Panc1 (cell line): Measurements from ENCODE around the gene DCLK2. TPM values are rescaled to one million over a fixed set of nuclear protein-coding genes. Genes with fewer than 3 reads are reported as not detected.

Experiments
- ATAC-seq: fragments of 200-7000 bp; cut with Tn5 transposase; 2 replicates; pipeline ENCODE4 v1.9.1; 2020; ENCODE audit warnings: mild to moderate bottlenecking, moderate library complexity
- BruUV-seq: library from RNA; stranded (reverse); fragments of 400-500 nt; replicated peaks from 2 replicates; lab custom pipeline; 2021; lab: Mats Ljungman, UMichigan
- CTCF ChIA-PET: fragments of 300-600 bp; sonication (Branson Sonifier 250); formaldehyde crosslinking; loops from one replicate; lab custom pipeline; 2022; ENCODE audit warnings: antibody characterized with exemption; lab: Charles Lee
- POLR2A ChIA-PET: fragments of 300-600 bp; sonication (Branson Sonifier 250); formaldehyde crosslinking; loops from one replicate; lab custom pipeline; 2022; ENCODE audit warnings: antibody characterized with exemption; lab: Charles Lee
- DNase-seq: peaks from one replicate; pipeline ENCODE4 v3.0.0-alpha.2; 2010; ENCODE audit warnings: low read depth, low spot score
- H3K27ac ChIP-seq: 2 replicates; pipeline ENCODE4 v1.5.1; 2011; ENCODE audit warnings: mild to moderate bottlenecking, low read length, inconsistent platforms
- H3K27me3 ChIP-seq: fragments of 200-500 bp; sonication (Bioruptor generic); 2 replicates; pipeline ENCODE4 v1.6.0; 2014; ENCODE audit warnings: low read length, inconsistent platforms; ENCODE audit not compliant: control insufficient read depth, insufficient read depth
- H3K36me3 ChIP-seq: fragments of 200-500 bp; sonication (Bioruptor generic); 2 replicates; pipeline ENCODE4 v1.5.1; 2014; ENCODE audit warnings: inconsistent platforms, mild to moderate bottlenecking, low read length, moderate library complexity; ENCODE audit not compliant: control insufficient read depth, insufficient read depth
- H3K4me1 ChIP-seq: 2 replicates; pipeline ENCODE4 v1.5.1; 2011; ENCODE audit warnings: inconsistent platforms, mild to moderate bottlenecking, low read length, moderate library complexity; ENCODE audit not compliant: control insufficient read depth, insufficient read depth
- H3K4me3 ChIP-seq, 2 experiments: 2 replicates each; pipeline ENCODE4 v1.5.1; 2011 to 2012; ENCODE audit warnings: low read depth in 2 of 2, low read length in 2 of 2, mild to moderate bottlenecking in 2 of 2, inconsistent platforms in 1 of 2, moderate library complexity in 1 of 2
- H3K9me3 ChIP-seq: fragments of 200-500 bp; sonication (Bioruptor generic); 2 replicates; pipeline ENCODE4 v1.5.1; 2014; ENCODE audit warnings: low read depth, mild to moderate bottlenecking, inconsistent platforms, low read length, moderate library complexity; ENCODE audit not compliant: control insufficient read depth, insufficient read depth
- CTCF ChIP-seq: fragments of 450-650 bp; IDR thresholded peaks from 2 replicates; pipeline ENCODE4 v1.5.1; 2017; ENCODE audit warnings: mild to moderate bottlenecking
- POLR2AphosphoS5 ChIP-seq: IDR thresholded peaks from 2 replicates; pipeline ENCODE4 v1.6.1; 2012; ENCODE audit warnings: mild to moderate bottlenecking, low read depth, low read length, moderate library complexity
- SIN3A ChIP-seq: IDR thresholded peaks from 2 replicates; pipeline ENCODE4 v1.6.1; 2012; ENCODE audit warnings: low read depth, mild to moderate bottlenecking, low read length, moderate library complexity, borderline replicate concordance; ENCODE audit not compliant: insufficient read depth
- TCF7L2 ChIP-seq: IDR thresholded peaks from 2 replicates; pipeline ENCODE4 v1.6.1; 2011; ENCODE audit warnings: mild to moderate bottlenecking, low read depth, low read length, inconsistent platforms
- in situ Hi-C: cut with HindIII; loops from 2 replicates; pipeline ENCODE4 v1.10.0; 2016; ENCODE audit warnings: low sequenced_read_pairs, low pct_unique_long_range_greater_than_20kb
- intact Hi-C: fragments of 100-400 bp; cut with micrococcal nuclease; formaldehyde crosslinking; loops from one replicate; pipeline ENCODE4 v1.10.0; 2022; ENCODE audit not compliant: unreplicated experiment
- total RNA-seq: library from RNA; stranded (reverse); gene quantifications from one replicate; pipeline ENCODE4 v1.2.1, GENCODE V29; 2021; ENCODE audit not compliant: unreplicated experiment
- TF ChIP-seq, protein P1 (sequence below), 2 experiments: IDR thresholded peaks; 2 replicates each; pipeline ENCODE4 v1.6.1; 2011 to 2012; ENCODE audit warnings: low read depth in 2 of 2, control low read depth in 1 of 2, low read length in 1 of 2, mild to moderate bottlenecking in 1 of 2, moderate library complexity in 1 of 2; ENCODE audit not compliant: insufficient read depth in 1 of 2

DCLK2 gene
- total RNA-seq, 1 experiment from 2014 or later: 9.5 TPM

DNA sequence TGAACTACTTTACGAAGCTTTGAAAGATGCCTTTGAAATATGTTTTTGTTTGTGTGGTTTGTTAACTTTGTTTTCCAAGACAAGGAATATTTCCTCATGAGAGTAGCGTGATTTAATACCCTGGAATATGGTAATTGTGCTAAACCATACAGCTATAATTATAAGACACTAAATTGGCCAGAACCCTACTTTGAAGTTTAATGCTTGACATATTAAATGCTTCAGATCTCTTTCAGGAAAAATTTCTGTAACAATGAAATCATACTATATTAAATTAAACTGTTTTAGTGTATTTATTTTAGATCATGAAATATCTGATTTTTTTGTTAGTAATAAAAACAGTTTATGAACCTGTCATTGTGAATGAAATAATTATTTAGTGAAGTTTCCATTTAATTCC is 63.5 kb downstream of the DCLK2 start:
- no peak overlapping the region for H3K4me3 ChIP-seq
- TF ChIP-seq SIN3A (no peak), CTCF (no peak), TCF7L2 (no peak), POLR2AphosphoS5 (no peak)
- TF ChIP-seq, protein P1, sequence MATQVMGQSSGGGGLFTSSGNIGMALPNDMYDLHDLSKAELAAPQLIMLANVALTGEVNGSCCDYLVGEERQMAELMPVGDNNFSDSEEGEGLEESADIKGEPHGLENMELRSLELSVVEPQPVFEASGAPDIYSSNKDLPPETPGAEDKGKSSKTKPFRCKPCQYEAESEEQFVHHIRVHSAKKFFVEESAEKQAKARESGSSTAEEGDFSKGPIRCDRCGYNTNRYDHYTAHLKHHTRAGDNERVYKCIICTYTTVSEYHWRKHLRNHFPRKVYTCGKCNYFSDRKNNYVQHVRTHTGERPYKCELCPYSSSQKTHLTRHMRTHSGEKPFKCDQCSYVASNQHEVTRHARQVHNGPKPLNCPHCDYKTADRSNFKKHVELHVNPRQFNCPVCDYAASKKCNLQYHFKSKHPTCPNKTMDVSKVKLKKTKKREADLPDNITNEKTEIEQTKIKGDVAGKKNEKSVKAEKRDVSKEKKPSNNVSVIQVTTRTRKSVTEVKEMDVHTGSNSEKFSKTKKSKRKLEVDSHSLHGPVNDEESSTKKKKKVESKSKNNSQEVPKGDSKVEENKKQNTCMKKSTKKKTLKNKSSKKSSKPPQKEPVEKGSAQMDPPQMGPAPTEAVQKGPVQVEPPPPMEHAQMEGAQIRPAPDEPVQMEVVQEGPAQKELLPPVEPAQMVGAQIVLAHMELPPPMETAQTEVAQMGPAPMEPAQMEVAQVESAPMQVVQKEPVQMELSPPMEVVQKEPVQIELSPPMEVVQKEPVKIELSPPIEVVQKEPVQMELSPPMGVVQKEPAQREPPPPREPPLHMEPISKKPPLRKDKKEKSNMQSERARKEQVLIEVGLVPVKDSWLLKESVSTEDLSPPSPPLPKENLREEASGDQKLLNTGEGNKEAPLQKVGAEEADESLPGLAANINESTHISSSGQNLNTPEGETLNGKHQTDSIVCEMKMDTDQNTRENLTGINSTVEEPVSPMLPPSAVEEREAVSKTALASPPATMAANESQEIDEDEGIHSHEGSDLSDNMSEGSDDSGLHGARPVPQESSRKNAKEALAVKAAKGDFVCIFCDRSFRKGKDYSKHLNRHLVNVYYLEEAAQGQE (IDR thresholded peaks at IDR 0.05; ENCODE audit: insufficient read depth in 1 of 2, low read depth in 2 of 2, low read length in 1 of 2): no peak
- no peak for ATAC-seq
- DNase-seq: no peak
- CTCF ChIA-PET: no interaction called here
- no peaks in the 10 kb centered on the region for H3K27me3 ChIP-seq
- POLR2A ChIA-PET: no interaction called here
- no TSS peak for BruUV-seq
- intact Hi-C loops: no loop called here
- H3K27ac ChIP-seq: peak overlapping the region; percentile 44
- H3K4me1 ChIP-seq: peaks cover 8% of the 10 kb centered on the region
- in situ Hi-C loops: no loop called here
- no peaks in the 10 kb centered on the region; the same call in 1 of the 2 replicates for H3K36me3 ChIP-seq
- H3K9me3 ChIP-seq: no peaks in the 10 kb centered on the region

GRCh38 chr4:150142831-150143230 is 64.6 kb downstream of the DCLK2 start:
- DNase-seq (no peak), ATAC-seq (no peak)
- in situ Hi-C loops (no loop called here), intact Hi-C loops (no loop called here)
- H3K9me3 ChIP-seq: no peaks in the 10 kb centered on the region
- H3K4me3 ChIP-seq: no peak overlapping the region
- H3K27me3 ChIP-seq: no peaks in the 10 kb centered on the region
- no TSS peak for BruUV-seq
- ChIA-PET CTCF (no interaction called here), POLR2A (no interaction called here)
- H3K36me3 ChIP-seq: no peaks in the 10 kb centered on the region; the same call in 1 of the 2 replicates
- no peak overlapping the region for H3K27ac ChIP-seq
- TF ChIP-seq, protein P1 (IDR thresholded peaks at IDR 0.05; ENCODE audit: insufficient read depth in 1 of 2, low read depth in 2 of 2, low read length in 1 of 2): no peak
- TF ChIP-seq TCF7L2 (no peak), CTCF (no peak), SIN3A (no peak), POLR2AphosphoS5 (no peak)
- H3K4me1 ChIP-seq: peaks cover 8% of the 10 kb centered on the region
